Measurements from ENCODE around the gene C16orf82. TPM values are rescaled to one million over a fixed set of nuclear protein-coding genes. Genes with fewer than 3 reads are reported as not detected.

C16orf82 gene
- polyA plus RNA-seq (ENCODE audit: insufficient read length in 4 of 4) = not detected

DNA sequence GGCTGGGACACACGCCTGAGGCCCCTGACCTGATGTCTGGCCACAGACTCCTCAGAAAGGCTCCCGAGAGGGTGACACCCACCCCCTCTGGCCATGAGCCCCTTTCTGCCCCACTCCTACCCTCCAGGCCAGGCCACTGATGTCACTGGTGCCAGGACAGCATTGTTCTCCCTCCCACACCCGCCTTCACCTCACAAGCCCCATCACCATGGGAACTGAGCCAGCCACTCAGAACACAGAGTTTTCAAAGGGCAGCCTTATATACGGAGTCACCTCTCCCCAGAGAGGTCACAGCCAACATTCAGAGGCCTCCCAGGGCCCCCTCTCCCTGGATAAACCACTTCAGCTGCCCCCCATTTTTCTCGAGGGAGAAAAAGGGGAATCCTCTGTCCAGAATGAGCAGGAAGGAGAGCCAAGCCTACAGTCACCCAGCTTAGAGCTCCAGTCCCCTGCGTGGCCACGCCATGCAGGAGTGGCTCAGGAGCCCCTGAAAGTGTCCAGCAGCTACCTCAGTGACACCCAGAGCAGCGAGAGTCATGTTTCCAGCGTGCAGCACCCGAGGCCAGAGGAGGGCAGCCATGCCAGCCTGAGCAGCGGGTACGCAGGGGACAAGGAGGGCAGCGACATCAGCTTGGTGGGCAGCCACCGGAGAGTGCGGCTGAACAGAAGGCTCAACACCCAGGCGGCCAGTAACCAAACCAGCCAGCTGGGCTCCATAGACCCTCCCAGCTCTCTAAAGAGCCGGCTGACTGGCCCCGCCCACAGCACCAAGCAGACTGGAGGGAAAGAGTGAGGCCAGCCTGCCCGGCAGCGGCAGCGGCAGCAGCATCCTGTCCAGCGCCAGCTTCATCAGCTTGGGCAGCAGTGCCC, at the start of gene C16orf82:
Gene C16orf82 (plus strand): TSS at position 260 of the 870 bp plus-strand sequence.
- peak in 1 of 4 donors; percentile 29 for DNase-seq (ENCODE audit: low read depth in 4 of 4, low spot score in 3 of 4)

DNA sequence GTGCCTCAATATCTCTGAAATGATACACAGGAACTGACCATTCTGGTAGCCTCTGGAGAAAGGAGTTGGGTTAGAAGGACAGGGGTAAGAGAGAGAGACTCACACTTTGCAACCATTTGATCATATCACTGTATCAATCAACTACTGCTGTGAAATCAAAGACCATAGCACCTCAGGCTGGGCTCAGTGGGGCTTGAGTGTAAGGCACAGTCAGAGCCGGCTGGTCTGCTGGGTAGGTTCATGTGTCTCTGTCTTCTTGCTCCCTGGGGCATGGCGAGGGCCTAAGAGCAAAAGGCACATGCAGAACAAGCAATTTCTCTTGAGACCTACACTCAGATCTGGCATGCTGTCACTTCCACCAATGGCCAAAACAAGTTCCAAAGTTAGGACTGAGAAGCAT, 46.7 kb upstream of the C16orf82 start:
- DNase-seq (ENCODE audit: low read depth in 4 of 4, low spot score in 3 of 4) = no peak

DNA sequence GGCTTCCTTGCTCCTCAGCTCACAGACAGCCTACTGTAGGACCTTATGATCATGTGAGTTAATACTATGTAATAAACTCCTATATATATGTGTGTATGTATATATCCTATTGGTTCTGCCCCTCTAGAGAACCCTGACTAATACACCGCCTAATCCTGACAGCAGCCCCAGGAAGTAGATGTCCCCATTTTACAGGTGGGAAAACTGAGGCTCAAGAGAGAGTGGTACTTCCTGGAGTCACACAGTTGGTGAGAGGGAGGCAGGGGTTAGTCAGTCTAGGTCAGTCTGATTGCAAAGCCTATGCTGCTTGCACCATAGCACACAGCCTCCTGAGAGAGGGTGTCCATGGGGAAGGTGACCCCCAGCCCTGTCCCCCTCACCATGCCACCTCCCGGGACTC, 42.7 kb upstream of the C16orf82 start:
- no peak for DNase-seq (ENCODE audit: low read depth in 4 of 4, low spot score in 3 of 4)

DNA sequence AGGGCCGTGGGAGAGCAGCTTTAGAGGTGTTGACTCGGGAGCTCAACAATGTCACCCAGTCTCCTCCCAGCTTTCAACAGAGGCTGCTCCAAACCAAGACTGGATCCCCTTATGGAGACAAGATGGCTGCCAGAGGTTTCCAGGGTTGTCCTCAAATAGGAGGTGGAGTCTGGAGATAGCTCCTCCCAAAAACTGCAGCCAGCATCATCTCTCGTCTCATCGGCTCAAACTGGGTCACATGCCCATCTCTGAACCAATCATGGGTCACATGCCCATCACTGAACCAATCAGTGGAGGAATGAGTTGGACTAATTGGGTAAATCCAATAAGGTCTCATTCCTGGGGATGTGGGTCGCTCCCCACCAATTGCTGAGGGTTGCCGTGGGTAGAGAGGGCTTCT, 41.1 kb upstream of the C16orf82 start:
- DNase-seq (ENCODE audit: low read depth in 4 of 4, low spot score in 3 of 4) = no peak

DNA sequence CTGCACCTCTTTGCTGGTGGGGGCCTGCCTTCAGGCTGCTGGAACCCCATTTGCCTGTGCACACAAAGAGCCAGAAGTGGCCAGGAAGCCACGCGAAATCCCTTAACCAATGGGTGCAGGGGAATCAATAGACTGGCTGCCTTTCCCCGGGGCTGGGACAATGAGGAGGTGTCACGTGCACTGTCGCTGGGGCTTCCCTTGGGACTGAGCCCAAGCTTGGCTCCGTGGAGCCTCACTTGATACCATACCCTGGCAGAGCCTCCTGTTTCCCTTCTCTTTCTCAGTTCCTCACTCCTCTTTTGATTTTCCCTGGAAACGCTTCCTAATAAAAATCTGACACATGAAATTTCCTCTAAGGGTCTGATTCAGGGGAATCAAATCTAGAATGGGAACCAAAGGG, 38.8 kb upstream of the C16orf82 start:
- DNase-seq (ENCODE audit: low read depth in 4 of 4, low spot score in 3 of 4) = no peak

DNA sequence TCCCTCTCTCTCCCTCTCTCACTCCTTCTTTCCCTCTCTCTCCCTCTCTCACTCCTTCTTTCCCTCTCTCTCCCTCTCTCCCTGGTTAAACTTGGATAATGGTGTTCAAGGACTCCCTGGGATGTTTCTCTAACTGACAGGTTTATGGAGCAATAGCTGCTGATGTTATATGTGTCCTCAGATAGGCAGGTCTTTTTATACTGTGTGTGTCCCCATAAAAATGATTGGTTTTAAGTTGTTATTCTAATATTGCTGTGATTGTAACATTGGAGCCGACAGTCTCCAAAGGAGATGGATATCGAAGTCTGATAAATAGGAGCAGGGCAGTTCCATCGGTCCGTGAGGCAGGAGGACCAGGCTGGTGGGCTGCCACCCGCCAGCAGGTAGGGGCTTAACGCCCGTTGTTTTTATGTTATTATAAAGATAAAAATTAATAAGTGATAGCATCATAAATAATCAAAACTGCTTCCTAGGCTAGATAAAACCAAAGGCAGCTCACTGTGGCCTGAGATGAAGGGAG, 38.1 kb upstream of the C16orf82 start:
- DNase-seq (ENCODE audit: low read depth in 4 of 4, low spot score in 3 of 4) = no peak

DNA sequence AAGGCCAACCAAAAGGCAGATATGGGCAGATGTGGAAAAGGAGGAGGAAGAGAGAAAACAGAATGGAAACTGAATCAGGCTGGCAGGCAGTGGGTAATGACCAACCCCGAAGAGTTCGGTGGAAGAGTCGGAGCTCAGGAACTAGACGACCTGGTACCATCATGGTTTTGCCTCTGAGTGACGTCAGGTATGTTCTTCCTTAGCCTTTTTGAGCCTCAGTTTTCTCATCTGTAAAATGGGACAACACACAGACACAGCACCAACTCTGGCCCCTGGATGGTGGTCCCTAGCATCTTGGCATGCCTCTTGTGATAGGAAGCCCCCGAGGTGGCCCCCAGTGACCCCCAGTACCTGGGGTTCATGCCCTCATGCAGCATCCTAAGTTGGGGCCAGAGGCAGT, 37.2 kb upstream of the C16orf82 start:
- DNase-seq (ENCODE audit: low read depth in 4 of 4, low spot score in 3 of 4) = no peak

DNA sequence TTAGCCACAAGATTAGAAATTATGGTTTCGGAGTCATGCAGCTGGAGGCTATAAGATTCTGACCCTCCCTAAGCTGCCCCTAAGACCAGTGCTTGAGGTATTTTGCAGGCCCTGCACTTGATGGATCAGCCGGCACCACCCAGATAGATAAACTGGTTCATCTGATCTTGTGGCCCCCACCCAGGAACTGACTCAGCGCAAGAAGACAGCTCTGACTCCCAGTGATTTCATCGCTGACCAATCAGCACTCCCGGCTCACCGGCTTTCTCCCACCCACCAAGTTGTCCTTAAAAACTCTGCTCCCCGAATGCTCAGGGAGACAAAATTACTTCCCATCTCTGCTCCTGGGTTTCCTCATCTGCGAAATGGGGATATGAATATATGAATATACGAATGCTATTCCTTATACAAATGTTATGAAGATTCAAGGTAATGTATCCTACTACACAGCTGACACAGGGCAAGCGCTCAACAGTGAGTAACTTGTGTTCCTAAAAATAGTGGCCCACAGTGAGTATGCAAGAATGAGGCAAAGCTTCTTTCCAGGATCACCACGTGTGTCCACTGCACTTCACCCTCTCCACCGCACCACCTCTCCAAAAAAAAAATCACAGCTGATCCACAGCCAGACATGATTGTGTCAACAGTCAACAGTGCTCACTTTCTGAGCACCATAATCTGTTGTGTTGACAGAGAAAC, 33.3 kb upstream of the C16orf82 start:
- DNase-seq (ENCODE audit: low read depth in 4 of 4, low spot score in 3 of 4) = no peak

DNA sequence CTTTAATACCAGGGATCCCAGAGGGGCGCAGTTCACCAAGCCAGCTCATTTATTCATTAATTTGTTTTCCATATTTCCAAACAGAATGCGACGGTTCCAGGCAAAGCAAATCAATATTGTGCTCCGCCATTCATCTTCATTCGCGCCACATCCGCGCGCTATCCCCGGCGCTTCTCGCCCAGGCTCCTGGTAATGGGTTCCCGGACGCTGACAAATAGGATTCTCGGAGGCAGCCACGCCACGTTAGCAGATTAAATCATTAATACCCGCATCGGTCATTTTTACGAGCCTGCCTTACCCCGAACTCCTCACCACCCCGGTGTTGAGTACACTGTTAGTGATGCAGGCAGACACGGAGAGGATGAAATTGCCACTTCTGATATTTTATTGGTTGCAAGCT, 26.0 kb upstream of the C16orf82 start:
- no peak for DNase-seq (ENCODE audit: low read depth in 4 of 4, low spot score in 3 of 4)

DNA sequence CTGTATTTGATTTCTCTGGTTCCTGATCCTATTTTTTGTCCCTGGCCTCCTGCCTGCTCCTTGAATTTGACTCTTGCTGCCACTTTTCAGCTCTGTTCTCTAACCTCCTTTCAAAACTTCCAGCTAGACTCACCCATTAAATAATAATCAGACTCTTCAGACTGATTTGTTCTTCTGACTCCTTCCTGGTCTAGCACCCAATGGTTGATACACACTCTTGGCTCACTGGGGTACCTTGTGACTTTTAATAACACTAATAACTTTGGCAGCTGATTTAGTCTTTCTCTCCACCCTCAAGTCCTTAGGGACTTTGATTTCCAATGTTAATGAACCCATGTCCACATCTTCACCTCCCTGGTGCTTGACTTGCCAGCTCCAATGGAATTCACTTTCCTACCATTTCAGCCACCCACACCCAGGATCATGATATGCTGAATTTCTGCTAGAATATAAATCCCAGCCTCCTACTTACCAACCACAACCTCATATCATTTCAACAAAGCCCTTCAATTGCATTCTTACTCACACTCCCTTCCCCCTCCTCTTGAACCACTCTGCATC, 19.7 kb upstream of the C16orf82 start:
- no peak for DNase-seq (ENCODE audit: low read depth in 4 of 4, low spot score in 3 of 4)

DNA sequence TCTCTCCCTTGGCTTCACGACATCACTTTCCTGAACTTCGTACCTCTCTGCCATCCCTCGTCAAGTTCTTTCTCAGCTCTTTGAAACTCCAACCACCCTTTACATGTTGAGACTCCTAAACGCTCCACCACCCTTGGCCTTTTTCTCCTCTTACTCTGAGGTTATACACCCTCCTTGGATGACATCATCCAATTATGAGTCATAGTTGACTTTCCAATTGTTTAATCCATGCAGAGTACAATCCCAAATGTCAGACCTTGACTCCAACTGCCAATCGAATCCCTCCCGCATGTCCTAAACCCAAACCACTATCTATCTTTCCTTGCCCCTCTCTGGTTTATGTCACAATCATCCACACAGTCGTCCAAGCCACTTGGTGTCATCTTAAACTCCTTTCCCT, 18.4 kb upstream of the C16orf82 start:
- DNase-seq (ENCODE audit: low read depth in 4 of 4, low spot score in 3 of 4) = no peak

DNA sequence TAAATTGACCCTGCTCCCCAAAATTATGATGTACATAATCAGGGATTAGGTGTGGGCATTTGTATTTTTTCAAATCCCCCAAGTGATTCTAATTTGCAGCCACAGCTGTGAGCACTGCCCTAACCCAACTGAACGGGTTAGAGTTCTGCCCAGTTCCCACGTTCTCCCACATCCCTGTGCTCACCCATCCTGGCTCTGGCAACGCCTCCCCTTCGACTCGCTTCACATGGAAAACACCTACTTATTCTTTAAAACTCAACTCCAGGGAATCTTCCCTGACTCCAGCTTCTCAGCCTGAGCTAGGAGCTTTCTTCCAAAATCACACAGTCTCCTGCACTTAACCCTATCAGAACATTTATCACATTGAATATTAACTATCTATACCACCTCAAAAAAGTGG, 17.6 kb upstream of the C16orf82 start:
- no peak for DNase-seq (ENCODE audit: low read depth in 4 of 4, low spot score in 3 of 4)

DNA sequence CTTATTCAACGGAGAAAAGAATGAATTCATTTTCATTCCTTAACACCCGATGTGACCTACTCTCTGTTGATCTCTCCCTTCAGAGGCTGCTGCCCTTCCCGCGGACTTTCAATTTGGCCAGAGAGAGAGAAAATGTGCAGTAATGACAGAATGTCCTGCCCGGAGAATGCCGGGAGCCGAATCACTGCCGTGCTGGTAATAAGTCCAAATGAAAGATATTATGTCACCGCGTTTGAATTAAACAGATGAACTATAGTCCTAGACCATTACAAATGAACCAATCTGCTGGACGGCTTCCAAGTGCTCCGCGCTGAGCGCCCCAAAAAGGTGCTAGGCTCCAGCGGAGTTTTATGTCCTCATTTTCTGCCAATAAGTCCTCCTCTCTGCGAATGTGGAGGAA, 14.7 kb upstream of the C16orf82 start:
- no peak for DNase-seq (ENCODE audit: low read depth in 4 of 4, low spot score in 3 of 4)

DNA sequence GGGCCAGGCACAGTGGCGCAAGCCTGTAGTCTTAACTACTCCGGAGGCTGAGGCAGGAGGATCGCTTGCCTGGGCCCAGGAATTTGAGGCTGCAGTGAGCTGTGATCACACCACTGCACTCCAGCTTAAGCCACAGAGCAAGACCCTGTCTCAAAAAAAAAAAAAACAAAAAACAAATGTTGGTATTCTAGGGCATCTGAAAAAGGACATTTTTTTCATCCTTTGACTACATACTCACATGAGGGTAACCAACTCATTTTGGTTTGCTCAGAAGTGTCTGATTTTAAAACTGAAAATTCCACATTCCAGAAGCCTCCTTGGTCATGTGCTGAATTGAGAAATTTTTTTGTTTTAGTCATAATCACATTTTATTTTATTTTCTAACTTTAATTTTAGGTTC, 12.7 kb upstream of the C16orf82 start:
- no peak for DNase-seq (ENCODE audit: low read depth in 4 of 4, low spot score in 3 of 4)

DNA sequence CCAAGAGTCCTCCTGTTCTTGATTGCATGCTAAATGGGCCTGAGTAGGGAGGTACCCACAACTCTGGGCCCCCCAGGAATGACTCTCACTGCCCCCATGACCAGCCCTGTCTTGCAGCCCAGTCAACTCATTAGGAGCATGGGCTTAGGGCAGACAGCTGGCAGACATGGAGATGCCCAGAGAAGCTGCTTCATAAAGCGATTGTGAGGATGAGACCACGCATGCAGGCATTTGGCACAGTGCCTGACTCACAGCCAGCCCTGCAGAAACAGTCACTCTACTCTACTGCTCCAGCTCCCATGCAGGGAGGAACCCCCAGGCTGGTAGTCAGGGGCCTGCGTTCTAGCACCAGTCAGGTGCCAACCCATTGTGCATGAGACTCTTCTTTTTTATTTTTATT, 8.4 kb upstream of the C16orf82 start:
- DNase-seq (ENCODE audit: low read depth in 4 of 4, low spot score in 3 of 4) = no peak

DNA sequence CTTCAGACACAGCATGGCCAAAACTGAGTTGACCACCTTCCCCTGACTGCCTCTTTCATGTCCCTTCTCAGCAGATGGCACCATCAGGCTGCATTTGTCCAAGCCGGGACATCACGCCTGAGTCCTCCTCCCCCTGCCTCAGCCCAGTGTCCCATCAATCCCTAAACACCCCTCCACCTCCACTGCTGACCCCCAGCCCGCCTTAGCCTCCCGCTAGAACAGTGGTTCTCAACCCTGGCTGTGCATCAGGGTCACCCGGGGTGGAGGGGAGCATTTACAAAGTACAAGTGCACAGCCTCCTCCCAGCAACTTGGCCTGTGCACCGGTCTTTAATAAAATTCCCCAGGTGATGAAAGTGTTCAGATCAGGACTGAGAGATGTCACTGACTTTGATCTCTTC, 4.0 kb downstream of the C16orf82 start:
- no peak for DNase-seq (ENCODE audit: low read depth in 4 of 4, low spot score in 3 of 4)

DNA sequence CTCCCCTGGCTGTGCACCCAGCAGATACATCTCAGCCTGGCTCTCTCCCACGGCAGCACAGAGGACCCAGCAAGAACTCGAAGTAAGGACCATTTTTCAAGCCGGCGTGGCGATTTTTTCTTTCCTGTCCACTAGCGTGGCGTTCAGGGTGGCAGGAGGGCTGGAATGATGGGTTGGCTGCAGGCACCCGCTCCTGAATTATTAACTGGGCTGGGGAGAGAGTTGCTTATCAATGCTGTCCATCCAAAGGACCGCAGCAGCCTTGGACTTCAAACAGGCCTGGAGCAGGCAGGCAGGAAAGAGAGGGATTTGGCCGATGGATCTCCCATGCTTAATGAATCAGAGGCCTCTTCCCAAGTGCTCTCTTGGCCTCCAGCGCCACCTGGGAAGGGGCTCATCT, 7.0 kb downstream of the C16orf82 start:
- no peak for DNase-seq (ENCODE audit: low read depth in 4 of 4, low spot score in 3 of 4)

DNA sequence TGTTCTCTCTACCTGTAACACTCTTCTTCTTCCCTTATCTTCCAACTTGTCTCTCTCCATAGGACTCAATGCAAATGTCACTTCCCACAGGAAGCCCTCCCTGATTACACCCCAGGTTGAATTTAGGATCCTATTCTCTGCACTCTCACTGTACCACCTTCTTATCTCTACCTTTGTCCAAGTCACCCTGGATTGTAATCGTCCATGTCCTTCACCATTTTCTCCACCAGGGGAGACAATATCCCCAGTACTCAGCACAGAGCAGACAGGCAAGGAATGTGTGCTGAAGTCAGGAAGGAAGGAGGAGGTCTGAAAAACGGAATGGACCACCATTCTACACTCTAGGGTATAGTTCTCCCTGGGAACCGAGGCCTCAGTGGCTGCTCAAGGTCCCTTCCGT, 14.2 kb downstream of the C16orf82 start:
- no peak for DNase-seq (ENCODE audit: low read depth in 4 of 4, low spot score in 3 of 4)

DNA sequence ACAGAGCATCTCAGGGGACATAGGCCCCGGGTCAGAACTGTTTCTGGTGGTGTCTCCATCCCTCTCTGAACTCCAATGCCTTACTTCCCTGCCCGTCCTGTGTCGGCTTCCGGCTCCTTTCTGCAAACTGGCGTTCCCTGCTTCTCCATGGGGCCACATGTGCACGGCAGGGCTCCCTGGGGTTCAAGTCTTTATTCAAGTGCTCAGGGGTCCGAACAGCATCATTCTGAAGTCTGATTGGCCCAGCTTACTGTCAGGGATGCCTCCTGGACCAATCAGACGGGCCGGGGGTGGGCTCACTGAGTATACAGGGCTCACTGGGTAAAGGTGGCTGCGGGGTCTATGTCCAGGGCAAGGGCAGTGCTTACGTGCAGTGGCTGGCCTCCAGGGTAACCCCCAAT, 17.1 kb downstream of the C16orf82 start:
- no peak for DNase-seq (ENCODE audit: low read depth in 4 of 4, low spot score in 3 of 4)

DNA sequence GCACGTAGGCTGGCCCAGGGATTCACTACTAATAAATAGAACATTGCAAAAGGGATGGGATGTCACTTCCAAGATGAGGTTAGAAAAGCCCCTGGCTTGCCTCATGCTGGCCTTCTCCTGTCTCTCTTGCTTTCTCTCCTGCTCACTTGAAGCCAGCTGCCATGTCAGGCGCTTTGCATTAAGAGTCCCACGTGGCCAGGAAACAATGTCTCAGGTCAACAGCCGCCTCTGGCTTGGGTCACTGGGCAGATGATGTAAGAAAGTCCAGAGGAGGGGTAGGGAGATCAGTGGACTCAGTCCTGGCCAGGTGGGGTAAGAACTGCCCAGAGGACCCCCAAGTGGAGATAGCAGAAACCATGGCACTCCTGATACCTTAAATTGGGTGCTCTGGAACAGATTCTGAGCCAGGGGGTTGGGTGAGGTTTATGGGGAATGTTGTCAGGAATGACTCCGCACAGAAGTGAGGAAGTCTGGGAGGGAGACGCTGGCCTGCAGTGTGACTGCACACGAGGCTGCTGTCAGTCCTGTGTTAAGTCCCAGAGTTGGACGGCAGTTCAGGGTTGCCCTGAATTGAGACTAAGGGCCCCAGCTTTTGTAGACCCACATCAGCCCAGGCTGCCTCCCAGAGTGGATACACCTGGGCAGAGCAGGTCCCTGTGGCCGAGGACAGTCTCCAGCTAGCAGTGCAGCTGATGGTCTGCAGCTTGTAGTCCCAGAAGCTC, 17.7 kb downstream of the C16orf82 start:
- peak in 2 of 4 donors; percentile 22 to 36 for DNase-seq (ENCODE audit: low read depth in 4 of 4, low spot score in 3 of 4)

DNA sequence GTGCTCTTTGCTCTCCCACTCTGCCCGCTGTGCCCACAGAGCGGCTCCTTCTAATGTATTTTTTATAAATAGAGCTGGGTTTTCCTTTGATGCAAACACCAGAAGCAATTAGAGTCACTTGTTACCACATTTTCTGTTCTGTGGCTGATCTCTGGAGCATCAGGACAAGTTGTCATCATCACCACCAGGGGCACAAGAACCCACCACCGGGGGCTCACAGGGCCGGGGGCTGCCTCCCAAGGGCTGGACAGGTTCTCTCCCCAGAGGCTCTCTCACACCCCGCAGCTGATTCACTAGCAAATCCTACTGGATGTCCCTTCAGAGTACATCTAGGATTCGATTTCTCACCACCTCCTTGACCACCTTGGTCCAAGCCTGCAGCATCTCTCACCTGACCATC, 18.5 kb downstream of the C16orf82 start:
- no peak for DNase-seq (ENCODE audit: low read depth in 4 of 4, low spot score in 3 of 4)
